ENCODE measurements around the gene MB.

MB gene

DNA sequence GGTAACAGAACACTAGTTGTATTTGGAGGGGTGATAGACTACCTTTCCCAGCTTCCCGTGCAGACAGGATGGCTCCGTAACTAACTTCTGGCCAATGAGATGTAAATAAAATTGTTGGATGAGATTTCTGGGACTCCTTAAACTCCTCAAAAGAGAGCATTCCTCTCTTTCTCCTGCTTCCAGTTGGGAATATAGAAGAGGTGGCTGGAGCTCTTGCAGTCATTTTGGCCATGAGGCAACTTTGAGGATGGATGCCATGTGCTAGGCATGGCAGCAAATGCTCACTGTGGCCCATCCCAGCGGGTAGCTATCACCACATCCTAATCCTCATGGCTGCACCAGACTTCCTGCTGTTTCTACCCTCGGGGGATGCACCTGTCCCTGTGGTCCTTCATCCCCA, 7.4 kb downstream of the MB start:
- no peak for DNase-seq (ENCODE audit: insufficient read length, low spot score)
- TF ChIP-seq, protein P1, sequence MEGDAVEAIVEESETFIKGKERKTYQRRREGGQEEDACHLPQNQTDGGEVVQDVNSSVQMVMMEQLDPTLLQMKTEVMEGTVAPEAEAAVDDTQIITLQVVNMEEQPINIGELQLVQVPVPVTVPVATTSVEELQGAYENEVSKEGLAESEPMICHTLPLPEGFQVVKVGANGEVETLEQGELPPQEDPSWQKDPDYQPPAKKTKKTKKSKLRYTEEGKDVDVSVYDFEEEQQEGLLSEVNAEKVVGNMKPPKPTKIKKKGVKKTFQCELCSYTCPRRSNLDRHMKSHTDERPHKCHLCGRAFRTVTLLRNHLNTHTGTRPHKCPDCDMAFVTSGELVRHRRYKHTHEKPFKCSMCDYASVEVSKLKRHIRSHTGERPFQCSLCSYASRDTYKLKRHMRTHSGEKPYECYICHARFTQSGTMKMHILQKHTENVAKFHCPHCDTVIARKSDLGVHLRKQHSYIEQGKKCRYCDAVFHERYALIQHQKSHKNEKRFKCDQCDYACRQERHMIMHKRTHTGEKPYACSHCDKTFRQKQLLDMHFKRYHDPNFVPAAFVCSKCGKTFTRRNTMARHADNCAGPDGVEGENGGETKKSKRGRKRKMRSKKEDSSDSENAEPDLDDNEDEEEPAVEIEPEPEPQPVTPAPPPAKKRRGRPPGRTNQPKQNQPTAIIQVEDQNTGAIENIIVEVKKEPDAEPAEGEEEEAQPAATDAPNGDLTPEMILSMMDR (IDR thresholded peaks at IDR 0.05; ENCODE audit: insufficient read depth, missing control alignments): no peak
- FAIRE-seq: no peak

GRCh38 chr22:35609261-35609660, 7.9 kb downstream of the MB start:
- no peak for FAIRE-seq
- TF ChIP-seq, protein P1 (IDR thresholded peaks at IDR 0.05; ENCODE audit: insufficient read depth, missing control alignments): no peak

DNA sequence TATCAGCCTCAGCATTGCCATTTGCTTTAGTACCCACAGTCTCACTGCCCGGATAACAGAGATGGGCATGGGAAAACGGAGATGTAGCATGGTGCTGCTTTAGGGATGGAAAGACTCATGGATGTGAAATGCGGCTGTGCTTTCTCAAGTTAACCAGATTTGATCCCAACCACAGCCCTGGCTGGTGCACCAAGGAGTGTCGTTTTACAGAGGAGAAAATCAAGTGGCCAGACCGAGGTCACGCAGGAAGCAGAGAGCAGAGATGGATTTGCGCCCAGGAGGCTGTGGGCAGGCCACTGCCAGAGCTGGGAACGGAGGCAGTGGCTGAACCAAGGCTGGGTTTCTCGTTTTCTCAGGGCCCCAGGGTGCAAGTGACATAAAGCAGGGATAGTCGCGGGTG, 9.0 kb downstream of the MB start:
- TF ChIP-seq, protein P1 (IDR thresholded peaks at IDR 0.05; ENCODE audit: insufficient read depth, missing control alignments): no peak
- no peak for FAIRE-seq
- no peak for DNase-seq (ENCODE audit: insufficient read length, low spot score)

More at GRCh38 chr22:35609261-35609660, 7.9 kb downstream of the MB start:
- DNase-seq (ENCODE audit: insufficient read length, low spot score): no peak

- TF ChIP-seq, protein P1 (IDR thresholded peaks at IDR 0.05; ENCODE audit: insufficient read depth, missing control alignments): no peak
- FAIRE-seq: no peak
- no peak for DNase-seq (ENCODE audit: insufficient read length, low spot score)
These were observed 10.2 kb downstream of the MB start for GRCh38 chr22:35606916-35607315.

DNA sequence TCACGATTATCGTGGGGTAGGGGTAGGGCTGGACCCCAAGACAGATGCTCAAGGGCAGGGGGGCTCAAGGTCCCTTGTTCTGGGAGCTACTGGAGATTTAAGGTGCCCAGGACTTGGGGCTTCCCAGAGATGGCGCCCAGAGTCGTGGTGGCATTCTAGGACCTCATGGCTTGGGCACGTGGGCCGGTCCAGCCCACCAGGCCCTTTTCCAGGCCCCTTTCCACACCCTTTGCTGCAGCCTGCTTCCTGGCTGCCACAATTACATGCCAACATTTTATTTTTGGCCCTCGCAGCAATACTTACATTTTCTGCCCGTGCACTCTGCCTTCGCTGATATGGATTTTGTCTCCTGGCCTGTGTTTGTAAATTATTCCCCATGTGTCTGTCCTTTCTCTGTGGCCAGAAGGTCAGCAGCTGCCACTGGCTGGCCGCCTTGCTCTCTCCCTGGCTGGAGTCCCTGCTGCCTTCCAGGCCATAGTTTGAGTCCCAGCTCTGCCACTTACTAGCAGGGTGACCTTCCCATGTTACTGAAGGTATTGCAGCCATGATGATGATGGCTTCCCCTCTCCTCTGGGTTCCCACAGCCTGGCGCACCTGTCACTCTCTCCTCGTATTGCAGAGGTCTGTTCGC, 11.2 kb downstream of the MB start:
- FAIRE-seq (no peak), DNase-seq (ENCODE audit: insufficient read length, low spot score) (no peak)
- TF ChIP-seq, protein P1 (IDR thresholded peaks at IDR 0.05; ENCODE audit: insufficient read depth, missing control alignments): no peak

- no peak for DNase-seq (ENCODE audit: insufficient read length, low spot score)
- no peak for FAIRE-seq
- TF ChIP-seq, protein P1 (IDR thresholded peaks at IDR 0.05; ENCODE audit: insufficient read depth, missing control alignments): no peak
These were observed 11.8 kb downstream of the MB start for GRCh38 chr22:35605369-35605680.

DNA sequence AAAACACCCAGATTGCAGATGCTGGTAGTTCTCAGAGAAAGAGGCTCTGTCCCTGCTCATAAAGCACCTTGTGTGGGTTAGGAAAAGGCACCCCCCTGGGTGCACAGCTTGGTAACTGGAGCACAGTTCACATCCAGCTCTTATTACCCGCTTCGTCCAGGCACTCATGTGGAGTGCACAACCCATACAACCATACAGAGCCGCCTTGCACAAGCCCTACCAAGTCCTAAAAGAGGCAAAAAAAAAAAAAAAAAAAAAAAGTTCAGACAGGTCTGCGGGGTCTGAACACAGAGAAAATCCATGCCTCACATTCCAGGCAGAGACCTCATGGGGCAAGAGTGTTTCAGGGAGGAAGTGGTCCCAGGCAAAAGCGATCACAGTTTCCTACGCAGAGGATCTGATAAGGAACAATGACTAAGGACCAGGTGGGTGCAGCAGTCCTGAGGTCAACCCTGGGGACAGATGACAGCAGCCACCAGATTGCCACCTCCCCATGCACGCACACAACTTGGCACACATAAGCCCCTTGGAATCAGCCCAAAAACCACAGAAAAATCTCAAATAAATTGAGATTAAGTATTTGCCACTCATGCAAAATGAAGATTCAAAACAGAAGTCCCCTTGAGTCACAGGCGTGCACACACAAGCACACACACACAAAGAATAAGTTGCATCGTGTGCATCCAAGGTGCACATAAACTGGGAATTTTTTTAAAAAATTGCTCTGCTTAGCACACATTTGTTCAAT, 12.3 kb downstream of the MB start:
- FAIRE-seq (no peak), DNase-seq (ENCODE audit: insufficient read length, low spot score) (no peak)
- TF ChIP-seq, protein P1 (IDR thresholded peaks at IDR 0.05; ENCODE audit: insufficient read depth, missing control alignments): no peak
